MM.1S (cell line): ENCODE measurements around the gene TFPI2.

ENCODE experiments used
- CTCF ChIP-seq: fragments of 300-600 bp; sonication (generic); IDR thresholded peaks from 2 replicates; pipeline ENCODE4 v1.5.1; 2016; ENCODE audit warnings: antibody characterized with exemption, low read length, mixed read lengths
- EZH2 ChIP-seq: fragments of 300-600 bp; sonication (generic); optimal IDR thresholded peaks from 2 replicates; pipeline ENCODE3; 2017; ENCODE audit warnings: low read depth, mild to moderate bottlenecking, antibody characterized with exemption, low read length, mixed read lengths
- EZH2phosphoT487 ChIP-seq: fragments of 300-600 bp; sonication (generic); IDR thresholded peaks from 2 replicates; pipeline ENCODE4 v1.6.1; 2018; ENCODE audit warnings: antibody characterized with exemption, low read length

GRCh38 chr7:93938293-93938692 lies 47.7 kb upstream of the TFPI2 start:
- TF ChIP-seq CTCF (no peak), EZH2 (no peak), EZH2phosphoT487 (no peak)
